HG03354 (cell line): Measurements from ENCODE around the gene CDK14.
"Not testable (repeated sequence)": the region's sequence is repeated elsewhere in the genome, so short reads cannot be mapped to it uniquely, and the experiment has no call there.

ENCODE experiments used
- ATAC-seq: cut with Tn5 transposase; IDR thresholded peaks from one replicate; pipeline ENCODE4 v1.9.1; 2021; ENCODE audit warnings: mild to moderate bottlenecking; ENCODE audit not compliant: unreplicated experiment, poor library complexity, severe bottlenecking

The CDK14 gene

GRCh38 chr7:91142743-91143142 is 546.6 kb downstream of the CDK14 start:
- ATAC-seq = no peak

DNA sequence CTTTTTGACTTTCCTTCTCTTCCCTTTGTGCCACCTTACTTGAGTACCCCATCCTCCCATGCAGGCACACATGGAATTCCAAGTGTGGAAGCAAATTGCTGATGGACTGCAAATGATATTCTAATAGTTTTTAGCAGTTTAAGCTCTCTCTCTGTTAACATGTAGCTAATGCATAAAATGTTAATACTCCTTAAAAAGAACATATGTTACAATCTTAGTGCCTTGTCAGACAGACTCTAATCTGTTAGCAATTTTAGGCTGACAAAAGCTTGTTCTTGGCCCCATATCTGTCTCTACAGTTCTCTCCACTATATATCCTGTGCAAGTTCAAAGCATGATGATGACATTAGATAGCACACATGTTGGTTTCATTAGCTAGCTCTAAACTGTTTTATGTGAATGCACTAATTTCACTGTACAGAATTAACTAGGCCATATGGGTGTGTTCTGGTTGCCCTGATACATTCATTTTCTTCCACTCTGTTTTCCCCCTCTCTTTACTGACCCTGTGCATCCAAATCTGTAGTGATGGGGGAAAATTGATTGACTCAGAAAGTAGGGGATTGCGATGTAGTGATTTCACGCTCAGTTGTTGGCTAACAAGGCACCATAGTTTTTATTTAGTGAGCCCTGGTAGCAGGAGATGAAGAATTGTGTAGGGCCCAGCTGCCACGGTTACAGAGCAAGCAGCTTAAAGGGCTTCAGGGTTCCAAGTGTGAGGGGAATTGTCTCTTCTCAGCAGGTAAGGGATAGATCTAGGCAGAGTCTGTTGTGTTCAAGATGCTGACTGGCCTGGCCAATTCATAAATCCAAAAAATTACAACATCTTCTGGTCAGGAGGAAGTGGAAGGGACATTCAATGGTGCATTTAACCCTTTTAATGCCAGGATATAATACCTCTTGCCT is 553.5 kb downstream of the CDK14 start:
- ATAC-seq = no peak

GRCh38 chr7:91151916-91152315 is 555.8 kb downstream of the CDK14 start:
- ATAC-seq = no peak

- no peak for ATAC-seq
These were observed 560.4 kb downstream of the CDK14 start for GRCh38 chr7:91156316-91157185.

DNA sequence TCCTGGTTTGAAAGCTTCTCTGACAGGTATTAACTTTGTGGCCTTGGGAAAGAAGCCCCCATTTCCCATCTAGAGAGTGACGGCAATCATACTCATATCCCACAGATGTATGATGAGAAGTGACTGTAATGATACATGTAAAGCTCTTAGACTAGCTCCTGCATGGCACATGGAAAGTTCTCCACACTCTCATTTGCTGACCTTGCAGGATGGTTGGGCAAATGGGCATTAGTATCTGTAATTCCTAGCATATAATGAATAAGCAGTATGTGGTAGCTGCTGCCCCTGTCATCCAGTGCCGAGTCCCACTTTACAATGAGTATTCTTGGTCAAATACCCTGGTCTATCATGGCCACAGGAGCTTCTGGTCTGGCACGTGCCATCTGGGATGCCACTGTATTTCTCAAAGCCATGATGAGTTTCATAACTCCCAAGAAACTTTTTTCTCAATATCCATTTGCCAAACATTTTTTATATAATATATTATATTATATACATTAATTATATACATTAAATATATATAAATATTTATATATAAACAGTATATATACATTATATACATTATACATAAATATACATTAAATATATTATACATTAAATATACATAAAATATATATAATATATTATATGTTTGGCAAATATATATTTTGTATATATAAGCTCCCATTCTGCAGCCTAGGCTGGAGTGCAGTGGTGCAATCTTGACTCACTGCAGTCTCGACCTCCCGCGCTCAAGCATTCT is 561.6 kb downstream of the CDK14 start:
- no peak for ATAC-seq

DNA sequence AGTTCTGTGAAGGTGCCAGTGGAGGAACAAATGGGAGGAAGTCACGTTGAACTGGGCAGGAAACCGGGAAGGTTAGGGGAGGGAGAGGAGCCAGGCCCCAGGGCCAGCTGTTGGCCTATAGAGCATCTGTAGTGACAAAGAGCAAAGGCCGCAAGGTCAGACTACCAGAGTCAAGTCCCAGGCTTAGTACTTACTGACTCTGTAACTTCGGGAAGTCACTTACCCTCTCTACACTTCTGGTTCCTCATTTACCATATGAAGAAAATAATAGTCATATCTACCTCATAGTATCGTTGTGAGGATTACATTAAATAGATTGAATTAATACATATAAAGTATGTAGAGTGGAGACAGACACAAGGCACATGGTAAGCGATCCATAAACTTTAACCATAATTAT is 566.3 kb downstream of the CDK14 start:
- no peak for ATAC-seq

- no peak for ATAC-seq
These were observed 568.4 kb downstream of the CDK14 start for GRCh38 chr7:91164506-91164905.

- ATAC-seq = peak; percentile 96
These were observed 569.1 kb downstream of the CDK14 start for GRCh38 chr7:91165006-91165845.

DNA sequence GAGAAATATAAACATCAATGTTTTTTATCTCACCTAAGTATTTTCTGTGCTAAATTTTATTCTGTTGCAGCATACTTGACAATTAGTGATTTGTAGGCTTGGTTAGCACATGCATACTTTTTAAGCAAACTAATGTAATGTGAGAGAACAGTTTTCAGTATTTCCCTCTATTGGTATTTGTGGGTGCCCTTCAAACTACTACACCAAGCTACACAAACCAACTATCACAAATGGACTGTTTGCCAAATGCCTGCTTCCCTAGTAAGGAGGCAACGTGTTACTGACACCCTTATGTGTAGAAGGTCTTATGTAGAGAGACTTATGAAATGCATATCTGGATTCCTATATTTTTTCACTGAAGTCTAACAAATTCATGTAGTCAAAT is 569.7 kb downstream of the CDK14 start:
- peak; percentile 56 for ATAC-seq

GRCh38 chr7:91168871-91169829 is 573.0 kb downstream of the CDK14 start:
- ATAC-seq = no peak

DNA sequence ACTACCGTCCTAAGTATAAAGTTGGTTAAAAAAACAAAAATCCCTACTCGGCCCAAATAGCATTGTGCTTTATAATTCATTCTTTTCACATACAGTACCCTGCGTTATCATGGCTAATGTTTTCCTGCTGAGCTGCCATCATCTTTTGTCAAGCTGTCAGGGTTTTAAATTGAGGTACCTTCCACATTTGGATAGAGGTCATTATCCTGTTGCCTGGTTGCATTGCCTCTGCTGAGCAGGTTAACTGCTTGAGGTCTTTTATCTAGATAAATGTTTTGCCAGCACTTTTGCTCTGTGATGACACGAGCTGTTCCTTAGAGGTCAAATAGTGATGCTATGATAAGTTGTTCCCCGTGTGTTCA is 573.7 kb downstream of the CDK14 start:
- ATAC-seq = no peak

- not testable (repeated sequence) for ATAC-seq
These were observed 577.1 kb downstream of the CDK14 start for GRCh38 chr7:91173265-91173664.

GRCh38 chr7:91180746-91181145 is 584.6 kb downstream of the CDK14 start:
- no peak for ATAC-seq

DNA sequence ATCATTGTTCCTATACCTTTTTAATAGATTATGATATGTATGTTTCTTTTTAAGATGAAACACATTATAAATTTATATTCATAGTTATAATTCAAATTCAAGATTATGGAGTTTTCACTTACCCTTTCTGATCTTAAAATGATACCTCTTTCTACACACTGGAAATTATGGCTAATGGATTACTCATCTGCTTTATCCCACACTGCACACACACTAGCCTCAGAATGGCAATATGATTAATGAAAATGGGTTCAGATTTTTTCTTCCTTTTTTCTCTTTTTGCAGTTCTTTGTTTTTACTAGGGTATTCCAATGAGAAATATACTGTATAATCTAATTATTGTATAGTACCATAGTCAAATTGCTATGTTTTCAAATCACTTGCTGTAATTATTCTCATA is 585.8 kb downstream of the CDK14 start:
- no peak for ATAC-seq

- no peak for ATAC-seq
These were observed 587.0 kb downstream of the CDK14 start for GRCh38 chr7:91182819-91183764.

DNA sequence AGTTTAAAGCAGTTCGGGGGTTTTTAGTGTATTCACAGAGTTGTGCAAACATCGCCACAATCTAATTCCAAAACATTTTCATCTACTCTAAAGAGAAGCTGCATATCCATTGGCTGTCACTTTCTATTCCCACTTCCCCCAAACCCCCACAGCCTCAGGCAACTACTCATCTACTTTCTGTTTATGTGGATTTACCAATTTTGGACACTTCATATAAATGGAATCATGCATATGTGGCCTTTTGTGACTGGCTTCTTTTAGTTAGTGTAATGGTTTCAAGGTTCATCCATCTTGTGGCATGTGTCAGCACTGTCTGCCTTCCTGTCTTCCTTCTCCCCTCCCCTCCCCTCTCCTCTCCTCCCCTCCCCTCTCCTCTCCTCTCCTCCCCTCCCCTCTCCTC is 589.6 kb downstream of the CDK14 start:
- no peak for ATAC-seq

GRCh38 chr7:91187061-91187460 is 590.9 kb downstream of the CDK14 start:
- no peak for ATAC-seq
